K562 (cell line): ENCODE measurements around the gene IQUB.

Source experiments
- BHLHE40 ChIP-seq: IDR thresholded peaks from 2 replicates; pipeline ENCODE4 v1.6.1; 2011; ENCODE audit warnings: low read length, improper control_type of control experiment
- BRCA1 ChIP-seq, 2 experiments: fragments of 450-650 bp in 1 of 2; sonication (generic) in 1 of 2; formaldehyde crosslinking in 1 of 2; IDR thresholded peaks; 2 replicates each; pipeline versions ENCODE4 v1.5.0 to v1.6.1; 2017 to 2020; ENCODE audit warnings: mild to moderate bottlenecking in 1 of 2, missing genetic modification reagents in 1 of 2
- CBFB ChIP-seq: sonication (generic); formaldehyde crosslinking; IDR thresholded peaks from 2 replicates; pipeline ENCODE4 v1.4.0; 2020; ENCODE audit warnings: mild to moderate bottlenecking, missing genetic modification reagents
- FOXK2 ChIP-seq, 2 experiments: fragments of 450-650 bp; IDR thresholded peaks in 1 of 2; conservative IDR thresholded peaks in 1 of 2; 2 replicates each; pipeline ENCODE4 v1.6.1; 2016; ENCODE audit warnings: low read depth in 2 of 2, mild to moderate bottlenecking in 1 of 2
- POLR2A ChIP-seq: fragments of 450-650 bp; conservative IDR thresholded peaks from 2 replicates; pipeline ENCODE4 v1.6.1; 2016
- SMARCB1 ChIP-seq: IDR thresholded peaks from 2 replicates; pipeline ENCODE4 v1.6.1; 2011; ENCODE audit warnings: improper control_type of control experiment, low read depth; ENCODE audit not compliant: insufficient read length
- SRF ChIP-seq, 2 experiments: fragments of 250-450, 450-650 bp in 1 of 2; sonication (Bioruptor Pico) in 1 of 2; sonication (generic) in 1 of 2; formaldehyde crosslinking; IDR thresholded peaks; 2 replicates each; pipeline versions ENCODE4 v1.5.0 to v1.5.1; 2020 to 2022; ENCODE audit warnings: mild to moderate bottlenecking in 1 of 2, missing genetic modification reagents in 1 of 2
- ZNF354B ChIP-seq: fragments of 250-450 bp; sonication (Bioruptor Pico); IDR thresholded peaks from 2 replicates; pipeline ENCODE4 v1.4.0; 2020
- ZNF586 ChIP-seq: fragments of 450-650 bp; formaldehyde crosslinking; conservative IDR thresholded peaks from 2 replicates; pipeline ENCODE4 v1.4.0; 2020; ENCODE audit warnings: mild to moderate bottlenecking, moderate library complexity
- TF ChIP-seq, protein P1 (sequence below), 3 experiments: IDR thresholded peaks in 2 of 3; conservative IDR thresholded peaks in 1 of 3; 2 replicates each; pipeline ENCODE4 v1.5.1; 2011 to 2012; ENCODE audit warnings: low read length in 3 of 3, mild to moderate bottlenecking in 3 of 3, control low read depth in 2 of 3, improper control_type of control experiment in 1 of 3, inconsistent platforms in 1 of 3, low read depth in 1 of 3, mixed read lengths in 1 of 3, moderate library complexity in 1 of 3; ENCODE audit not compliant: insufficient read depth in 2 of 3
- TF ChIP-seq, protein P2 (sequence below): fragments of 200-800 bp; sonication (Bioruptor generic); IDR thresholded peaks from 2 replicates; pipeline ENCODE4 v1.6.1; 2017; ENCODE audit warnings: missing genetic modification characterization, missing compliant biosample characterization

DNA sequence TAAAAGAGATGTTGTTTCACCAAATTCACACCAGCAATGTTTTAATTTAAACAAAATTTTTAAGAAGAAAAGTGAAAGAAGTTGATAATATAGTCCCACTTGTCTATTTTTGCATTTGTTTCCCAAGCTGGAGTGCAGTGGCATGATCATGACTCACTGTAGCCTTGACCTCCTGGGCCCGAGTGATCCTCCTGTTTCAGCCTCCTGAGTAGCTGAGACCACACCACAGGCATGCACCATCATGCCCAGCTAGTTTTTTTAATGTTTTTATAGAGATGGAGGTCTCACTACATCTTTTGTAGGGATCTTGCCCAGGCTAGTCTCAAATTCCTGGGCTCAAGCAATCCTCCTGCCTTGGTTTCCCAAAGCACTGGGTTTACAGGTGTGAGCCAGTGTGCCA, 37.3 kb upstream of the IQUB start:
- TF ChIP-seq, protein P1, sequence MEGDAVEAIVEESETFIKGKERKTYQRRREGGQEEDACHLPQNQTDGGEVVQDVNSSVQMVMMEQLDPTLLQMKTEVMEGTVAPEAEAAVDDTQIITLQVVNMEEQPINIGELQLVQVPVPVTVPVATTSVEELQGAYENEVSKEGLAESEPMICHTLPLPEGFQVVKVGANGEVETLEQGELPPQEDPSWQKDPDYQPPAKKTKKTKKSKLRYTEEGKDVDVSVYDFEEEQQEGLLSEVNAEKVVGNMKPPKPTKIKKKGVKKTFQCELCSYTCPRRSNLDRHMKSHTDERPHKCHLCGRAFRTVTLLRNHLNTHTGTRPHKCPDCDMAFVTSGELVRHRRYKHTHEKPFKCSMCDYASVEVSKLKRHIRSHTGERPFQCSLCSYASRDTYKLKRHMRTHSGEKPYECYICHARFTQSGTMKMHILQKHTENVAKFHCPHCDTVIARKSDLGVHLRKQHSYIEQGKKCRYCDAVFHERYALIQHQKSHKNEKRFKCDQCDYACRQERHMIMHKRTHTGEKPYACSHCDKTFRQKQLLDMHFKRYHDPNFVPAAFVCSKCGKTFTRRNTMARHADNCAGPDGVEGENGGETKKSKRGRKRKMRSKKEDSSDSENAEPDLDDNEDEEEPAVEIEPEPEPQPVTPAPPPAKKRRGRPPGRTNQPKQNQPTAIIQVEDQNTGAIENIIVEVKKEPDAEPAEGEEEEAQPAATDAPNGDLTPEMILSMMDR (IDR thresholded peaks at IDR 0.05 in 2 of 3, conservative IDR thresholded peaks at IDR 0.05 in 1 of 3; ENCODE audit: insufficient read depth in 2 of 3, low read depth in 1 of 3, low read length in 3 of 3) = no peak
- TF ChIP-seq SMARCB1 (no peak), ZNF586 (CRISPR knock-in tag) (no peak), CBFB (CRISPR knock-in tag) (no peak), SRF (CRISPR knock-in tag; IDR thresholded peaks at IDR 0.05) (no peak), ZNF354B (no peak), BRCA1 (IDR thresholded peaks at IDR 0.05) (no peak), BRCA1 (CRISPR knock-in tag; IDR thresholded peaks at IDR 0.05) (no peak), POLR2A (no peak), BHLHE40 (no peak), FOXK2 (conservative IDR thresholded peaks at IDR 0.05 in 1 of 2, IDR thresholded peaks at IDR 0.05 in 1 of 2; ENCODE audit: low read depth in 2 of 2) (no peak)
- TF ChIP-seq, protein P2, sequence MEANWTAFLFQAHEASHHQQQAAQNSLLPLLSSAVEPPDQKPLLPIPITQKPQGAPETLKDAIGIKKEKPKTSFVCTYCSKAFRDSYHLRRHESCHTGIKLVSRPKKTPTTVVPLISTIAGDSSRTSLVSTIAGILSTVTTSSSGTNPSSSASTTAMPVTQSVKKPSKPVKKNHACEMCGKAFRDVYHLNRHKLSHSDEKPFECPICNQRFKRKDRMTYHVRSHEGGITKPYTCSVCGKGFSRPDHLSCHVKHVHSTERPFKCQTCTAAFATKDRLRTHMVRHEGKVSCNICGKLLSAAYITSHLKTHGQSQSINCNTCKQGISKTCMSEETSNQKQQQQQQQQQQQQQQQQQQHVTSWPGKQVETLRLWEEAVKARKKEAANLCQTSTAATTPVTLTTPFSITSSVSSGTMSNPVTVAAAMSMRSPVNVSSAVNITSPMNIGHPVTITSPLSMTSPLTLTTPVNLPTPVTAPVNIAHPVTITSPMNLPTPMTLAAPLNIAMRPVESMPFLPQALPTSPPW (CRISPR knock-in tag) = no peak
